Activated naive CD4-positive, alpha-beta T cell treated with anti-CD3 and anti-CD28 coated beads, Interleukin-2, amount 50 U/mL, for 72 hours (primary cell): ENCODE measurements around the gene AFAP1L2. TPM values are rescaled to one million over a fixed set of nuclear protein-coding genes. Genes with fewer than 3 reads are reported as not detected.
"Not testable (repeated sequence)": the region's sequence is repeated elsewhere in the genome, so short reads cannot be mapped to it uniquely, and the experiment has no call there.

Experiments
- ATAC-seq, 2 donors: fragments of 150-1000 bp; cut with Tn5 transposase; 2 replicates each; pipeline ENCODE4 v1.10.0; 2021; ENCODE audit warnings: mild to moderate bottlenecking in 2 of 2, moderate library complexity in 2 of 2
- DNase-seq, 2 donors: peaks; one replicate each; pipeline ENCODE4 v3.0.0; 2021 to 2022; ENCODE audit warnings: low spot score in 2 of 2
- H3K27ac Mint-ChIP-seq, 2 donors: one replicate each; pipeline ENCODE4 v1.8.0; 2022; ENCODE audit warnings: mild to moderate bottlenecking in 2 of 2, mixed read lengths in 2 of 2
- H3K36me3 Mint-ChIP-seq, 2 donors: one replicate each; pipeline ENCODE4 v1.8.0; 2022; ENCODE audit warnings: mixed read lengths in 2 of 2
- H3K9me3 Mint-ChIP-seq, 2 donors: one replicate each; pipeline ENCODE4 v1.8.0; 2022; ENCODE audit warnings: mixed read lengths in 2 of 2
- total RNA-seq, 2 donors: library from RNA; stranded (reverse); gene quantifications; one replicate each; pipeline ENCODE4 v1.2.3, GENCODE V29; 2022

Gene AFAP1L2
- total RNA-seq, 2 donors from 2014 or later: 0.98 to 2.7 TPM

DNA sequence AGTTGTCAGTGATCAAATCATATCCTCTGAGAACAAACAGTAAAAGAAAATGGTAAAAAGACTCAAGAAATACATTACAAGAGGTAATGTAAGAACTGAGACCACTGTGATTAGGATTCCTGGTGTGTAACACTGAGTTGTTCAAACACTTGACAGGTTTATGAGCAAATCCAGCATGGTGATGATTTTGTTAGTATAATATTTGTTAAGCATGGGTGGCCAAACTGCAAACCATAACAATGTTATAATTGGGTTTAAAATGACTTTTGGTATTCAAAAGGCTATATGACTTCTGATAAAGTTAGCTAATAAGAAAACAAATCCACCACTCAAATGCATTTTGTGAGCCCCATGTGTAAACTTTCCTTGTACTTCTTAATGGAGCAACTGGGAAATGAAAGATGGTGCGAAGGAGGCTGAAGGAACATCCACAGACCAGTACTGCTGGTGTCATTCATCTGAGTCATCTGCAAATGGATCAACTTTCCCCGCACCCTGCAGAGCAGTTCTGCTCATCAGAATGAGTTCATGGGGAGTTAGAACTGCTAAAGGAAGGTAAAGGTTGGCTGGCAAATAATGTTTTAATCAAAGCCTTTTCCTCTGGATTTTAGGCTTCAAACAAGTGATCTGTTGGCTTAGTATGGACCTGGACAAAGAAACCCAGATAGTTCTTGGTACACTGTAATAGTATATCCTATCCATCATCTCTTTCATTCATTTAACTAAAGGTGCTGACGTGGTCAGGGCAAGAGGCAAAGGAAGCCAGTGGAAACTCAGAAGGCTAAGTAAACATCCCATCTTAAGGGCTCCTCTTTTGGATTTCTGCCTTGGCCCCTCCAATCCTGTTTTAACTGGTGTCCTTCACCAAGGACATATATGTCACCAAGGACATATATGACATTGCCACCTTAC lies 45.0 kb downstream of the AFAP1L2 start:
- no peak for ATAC-seq
- Mint-ChIP-seq H3K9me3 (no peaks in the 10 kb centered on the region), H3K27ac (no peak overlapping the region), H3K36me3 (no peaks in the 10 kb centered on the region)
- DNase-seq: no peak

DNA sequence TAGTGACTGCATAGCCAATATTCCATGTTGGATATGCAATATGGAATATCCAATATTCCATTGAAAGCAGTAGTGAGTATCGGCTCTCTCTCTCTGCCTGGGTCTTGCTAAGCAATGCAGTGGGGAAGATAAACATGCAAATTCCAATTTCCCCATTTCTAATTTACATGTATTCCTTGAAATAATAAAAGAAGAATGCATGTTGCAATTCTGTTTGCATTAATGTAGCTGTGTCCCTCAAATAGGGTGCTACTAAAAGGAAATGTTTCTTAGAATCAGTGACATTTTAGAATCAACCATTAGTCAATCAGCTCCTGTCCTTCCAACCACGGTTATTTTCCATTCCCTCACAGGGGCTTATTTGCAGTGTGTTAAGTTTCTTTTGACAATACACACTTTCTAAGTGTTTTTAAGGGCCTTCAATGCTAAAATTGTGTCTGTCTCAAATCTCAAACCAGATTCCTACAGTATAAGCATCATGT lies 46.7 kb downstream of the AFAP1L2 start:
- no peaks in the 10 kb centered on the region for H3K9me3 Mint-ChIP-seq

DNA sequence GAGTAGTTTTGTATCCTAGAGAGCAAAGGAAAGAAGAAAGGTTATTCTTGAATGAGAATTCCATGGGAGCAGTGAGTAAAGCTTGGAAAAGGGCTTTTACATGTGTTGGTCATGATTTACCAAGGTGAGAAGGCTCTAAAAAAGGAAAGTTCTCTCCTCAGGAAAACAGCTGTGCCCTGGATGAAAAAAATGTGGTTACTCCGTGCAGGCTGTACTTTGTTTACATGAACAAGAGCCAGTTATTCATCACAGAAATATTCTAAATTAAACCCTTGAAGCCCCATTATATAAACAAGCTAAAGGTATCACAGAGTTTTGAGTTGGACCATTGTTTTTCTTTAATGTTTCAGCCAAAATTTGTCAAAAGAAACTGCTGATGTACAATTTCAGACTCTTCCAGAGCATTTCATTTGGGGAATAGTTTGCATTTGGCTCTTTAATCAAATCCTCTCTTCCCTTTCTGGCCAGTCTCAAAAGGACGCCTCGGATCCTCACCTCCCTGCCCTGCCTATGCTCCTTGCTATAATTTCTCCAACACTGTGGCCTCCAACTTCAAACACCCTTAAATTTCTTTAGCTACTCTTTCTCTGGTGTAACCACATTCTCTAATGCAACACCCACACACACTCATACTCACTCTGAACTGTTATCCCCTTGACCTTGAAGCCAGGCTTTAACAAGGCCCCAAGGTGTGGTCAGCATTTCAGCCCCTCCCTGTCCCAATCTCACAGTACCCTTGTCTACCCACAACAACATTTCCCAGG lies 47.4 kb downstream of the AFAP1L2 start:
- no peaks in the 10 kb centered on the region for H3K36me3 Mint-ChIP-seq
- no peak overlapping the region for H3K27ac Mint-ChIP-seq
- no peaks in the 10 kb centered on the region for H3K9me3 Mint-ChIP-seq
- ATAC-seq (no peak), DNase-seq (no peak)

More for the DNA sequence above, 46.7 kb downstream of the AFAP1L2 start:
- H3K36me3 Mint-ChIP-seq: no peaks in the 10 kb centered on the region
- no peak overlapping the region for H3K27ac Mint-ChIP-seq
- DNase-seq (no peak), ATAC-seq (no peak)

DNA sequence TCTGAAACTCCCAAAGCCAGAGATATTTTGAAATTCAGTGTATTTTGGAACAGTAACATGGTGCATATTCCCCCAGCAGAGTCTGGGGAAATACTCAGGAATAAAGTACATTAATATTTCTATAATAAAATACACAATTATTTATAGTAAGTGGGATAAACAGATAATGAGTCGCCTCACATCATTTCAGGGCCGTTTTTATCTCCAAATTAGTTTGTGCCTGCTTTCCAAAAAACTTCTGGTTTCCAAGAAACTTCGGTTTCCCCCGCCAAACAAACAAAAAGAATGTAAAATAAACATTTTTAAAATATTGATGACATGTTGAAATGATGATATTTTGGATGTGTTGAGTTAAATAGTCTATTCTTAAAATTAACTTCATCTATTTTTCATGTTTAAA lies 48.2 kb downstream of the AFAP1L2 start:
- Mint-ChIP-seq H3K36me3 (no peaks in the 10 kb centered on the region), H3K9me3 (no peaks in the 10 kb centered on the region), H3K27ac (no peak overlapping the region)
- ATAC-seq (no peak), DNase-seq (no peak)

DNA sequence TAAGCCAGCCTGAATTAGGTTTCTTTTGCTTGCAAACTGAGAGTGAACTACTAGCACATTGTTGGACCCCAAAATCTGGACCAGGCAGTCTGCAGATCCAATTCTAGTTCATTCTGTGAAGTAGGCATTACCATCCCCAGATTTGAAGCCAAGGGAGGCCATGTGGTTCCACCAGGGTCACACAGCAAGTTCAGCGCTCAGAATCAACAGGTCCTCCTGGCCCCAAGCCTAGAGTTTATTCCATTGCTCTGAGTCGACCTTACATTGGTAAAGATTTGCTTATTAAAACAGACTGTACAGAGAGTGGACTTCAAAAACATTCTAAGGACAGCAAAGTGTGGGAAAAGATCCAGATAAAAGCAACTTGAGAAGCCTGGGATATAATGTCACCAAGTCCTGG lies 50.9 kb downstream of the AFAP1L2 start:
- DNase-seq (no peak), ATAC-seq (no peak)
- H3K36me3 Mint-ChIP-seq: no peaks in the 10 kb centered on the region
- H3K9me3 Mint-ChIP-seq: no peaks in the 10 kb centered on the region
- H3K27ac Mint-ChIP-seq: no peak overlapping the region

DNA sequence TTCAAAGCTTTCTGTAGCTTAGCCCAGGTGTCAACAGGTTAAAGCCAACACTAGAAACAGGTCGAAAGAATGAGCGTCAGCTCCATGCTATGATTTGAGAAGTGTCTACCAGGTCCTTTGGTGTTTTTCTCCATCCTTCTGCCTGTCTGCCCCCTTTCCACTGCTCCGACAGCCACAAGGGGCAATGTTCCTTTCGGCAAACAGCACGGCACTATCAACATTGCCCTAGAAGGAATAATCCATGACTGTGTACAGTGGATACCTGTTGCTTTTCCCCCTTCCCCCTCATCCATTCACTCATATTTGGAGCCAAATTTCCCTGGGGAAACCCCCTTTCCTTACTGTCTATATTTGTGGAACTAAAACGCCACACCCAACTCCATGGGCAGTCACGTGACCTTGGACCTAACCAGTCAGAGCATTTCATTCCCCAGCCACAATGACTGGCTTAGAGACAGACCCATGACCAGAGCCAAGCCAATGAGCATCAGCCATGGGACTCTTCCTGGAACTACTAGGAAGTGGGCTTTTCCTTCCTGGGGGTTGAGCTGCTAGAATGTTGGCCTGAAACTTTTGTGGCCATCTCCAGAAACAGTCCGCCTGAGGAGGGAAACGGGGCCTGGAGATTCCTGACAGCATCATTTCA lies 51.5 kb downstream of the AFAP1L2 start:
- Mint-ChIP-seq H3K9me3 (no peaks in the 10 kb centered on the region), H3K36me3 (no peaks in the 10 kb centered on the region), H3K27ac (no peak overlapping the region)
- DNase-seq (no peak), ATAC-seq (peak in 1 of 2 donors; percentile 14)

DNA sequence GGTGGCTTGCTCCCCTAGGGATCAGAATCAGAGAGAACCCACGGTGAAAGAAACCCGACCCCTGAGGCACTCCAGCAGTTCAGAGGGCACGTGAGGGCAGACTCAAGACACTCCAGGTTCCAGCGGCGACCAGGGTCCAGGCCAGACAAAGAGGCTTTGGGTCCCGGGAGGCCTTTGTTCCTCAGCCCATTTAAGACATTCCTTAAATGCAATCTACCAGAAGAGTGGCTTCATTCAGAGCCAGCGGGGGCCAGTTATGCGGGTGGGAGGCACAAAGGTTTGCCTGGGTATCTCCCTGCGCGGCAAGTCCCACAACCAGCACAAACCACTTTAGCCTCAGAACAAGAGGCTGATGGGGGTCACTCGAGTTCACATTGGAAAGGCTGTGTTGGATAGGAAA lies 53.6 kb downstream of the AFAP1L2 start:
- DNase-seq (no peak), ATAC-seq (no peak)
- Mint-ChIP-seq H3K27ac (peak overlapping the region in 1 of 2 donors; percentile 55), H3K36me3 (no peaks in the 10 kb centered on the region), H3K9me3 (no peaks in the 10 kb centered on the region)

DNA sequence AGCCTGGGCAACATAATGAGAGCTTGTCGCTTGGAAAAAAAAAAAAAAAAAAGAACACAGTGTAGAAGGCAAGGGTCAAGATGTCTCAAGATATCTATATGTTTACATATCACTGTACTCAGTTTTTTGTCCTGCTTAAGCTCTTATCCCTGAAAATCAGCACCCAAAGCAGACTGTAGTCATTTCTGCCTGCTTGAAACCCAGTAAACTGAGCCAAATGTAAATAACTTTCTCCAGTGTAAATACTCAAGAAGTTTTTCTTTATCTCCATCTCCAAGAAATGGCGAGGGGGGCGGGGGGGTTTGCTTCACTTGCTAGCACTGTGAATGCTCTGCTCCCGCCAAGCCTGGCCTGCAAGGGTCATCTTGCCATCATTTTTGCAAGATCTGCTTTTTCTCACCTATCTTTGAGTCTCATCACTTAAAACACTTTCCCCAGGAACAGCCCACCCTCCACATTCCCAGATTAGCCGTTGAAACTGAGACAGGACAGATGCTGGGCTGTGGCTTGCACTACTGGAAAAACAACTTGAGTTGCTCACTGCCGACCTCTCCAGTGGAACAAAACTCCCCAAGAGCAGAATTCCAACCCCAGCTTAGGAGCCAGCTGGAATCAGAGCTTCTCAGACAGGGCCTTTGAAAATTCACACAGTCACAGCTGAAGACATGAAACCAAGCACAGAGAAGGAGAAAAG lies 54.6 kb downstream of the AFAP1L2 start:
- Mint-ChIP-seq H3K27ac (no peak overlapping the region), H3K36me3 (no peaks in the 10 kb centered on the region), H3K9me3 (no peaks in the 10 kb centered on the region)
- DNase-seq (no peak), ATAC-seq (no peak)

DNA sequence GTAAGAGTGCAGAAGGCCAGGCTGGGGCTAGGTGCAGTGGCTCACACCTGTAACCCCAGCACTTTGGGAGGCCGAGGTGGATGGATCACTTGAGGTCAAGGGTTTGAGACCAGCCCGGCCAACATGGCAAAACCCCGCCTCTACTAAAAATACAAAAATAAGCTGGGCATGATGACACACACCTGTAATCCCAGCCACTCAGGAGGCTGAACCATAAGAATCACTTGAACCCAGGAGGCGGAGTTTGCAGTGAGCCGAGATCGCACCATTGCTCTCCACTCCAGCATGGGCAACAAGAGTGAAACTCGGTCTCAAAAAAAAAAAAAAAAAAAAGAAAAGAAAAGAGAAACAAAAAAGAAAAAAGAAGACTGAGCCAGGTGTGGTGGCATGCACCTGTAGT lies 55.2 kb downstream of the AFAP1L2 start:
- not testable (repeated sequence) for DNase-seq, H3K36me3 Mint-ChIP-seq, ATAC-seq, H3K9me3 Mint-ChIP-seq, H3K27ac Mint-ChIP-seq

DNA sequence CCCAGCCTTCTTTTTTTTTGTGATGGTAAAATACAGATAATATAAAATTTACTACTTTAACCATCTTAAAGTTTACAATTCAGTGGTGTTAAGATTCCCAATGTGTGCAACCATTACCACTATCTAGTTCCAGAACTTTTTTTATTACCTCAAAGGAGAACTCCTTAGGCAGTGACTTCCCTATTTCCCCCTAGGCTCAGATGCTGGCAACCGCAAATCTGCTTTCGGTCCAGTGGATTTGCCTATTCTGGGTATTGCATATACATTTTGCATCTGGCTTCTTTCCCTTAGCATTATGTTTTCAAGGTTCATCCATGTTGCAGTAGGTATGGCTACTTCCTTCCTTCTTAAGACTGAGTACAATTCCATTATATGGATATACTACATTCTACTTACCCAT lies 56.5 kb downstream of the AFAP1L2 start:
- DNase-seq (no peak), ATAC-seq (no peak)
- Mint-ChIP-seq H3K9me3 (no peaks in the 10 kb centered on the region), H3K36me3 (no peaks in the 10 kb centered on the region), H3K27ac (no peak overlapping the region)

DNA sequence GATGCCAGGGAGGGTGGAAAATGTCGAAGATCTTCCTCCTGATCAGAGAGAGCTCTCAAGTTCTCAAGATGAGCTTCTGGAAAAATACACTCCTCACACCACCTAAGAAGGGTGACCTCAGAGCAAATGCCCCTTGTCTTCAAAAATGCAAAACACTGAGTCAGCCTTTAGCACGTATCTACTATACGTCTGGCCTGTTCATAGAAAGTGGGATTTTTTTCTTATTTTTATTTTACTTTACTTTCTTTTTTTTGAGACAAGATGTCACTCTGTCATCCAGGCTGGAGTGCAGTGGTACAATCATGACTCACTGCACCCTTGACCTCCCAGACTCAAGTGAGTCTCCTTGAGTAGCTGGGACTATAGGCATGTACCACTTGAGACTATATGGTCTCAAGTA lies 57.1 kb downstream of the AFAP1L2 start:
- no peaks in the 10 kb centered on the region for H3K9me3 Mint-ChIP-seq
- ATAC-seq (peak in 1 of 2 donors; percentile 28), DNase-seq (no peak)
- H3K36me3 Mint-ChIP-seq: no peaks in the 10 kb centered on the region
- no peak overlapping the region for H3K27ac Mint-ChIP-seq

DNA sequence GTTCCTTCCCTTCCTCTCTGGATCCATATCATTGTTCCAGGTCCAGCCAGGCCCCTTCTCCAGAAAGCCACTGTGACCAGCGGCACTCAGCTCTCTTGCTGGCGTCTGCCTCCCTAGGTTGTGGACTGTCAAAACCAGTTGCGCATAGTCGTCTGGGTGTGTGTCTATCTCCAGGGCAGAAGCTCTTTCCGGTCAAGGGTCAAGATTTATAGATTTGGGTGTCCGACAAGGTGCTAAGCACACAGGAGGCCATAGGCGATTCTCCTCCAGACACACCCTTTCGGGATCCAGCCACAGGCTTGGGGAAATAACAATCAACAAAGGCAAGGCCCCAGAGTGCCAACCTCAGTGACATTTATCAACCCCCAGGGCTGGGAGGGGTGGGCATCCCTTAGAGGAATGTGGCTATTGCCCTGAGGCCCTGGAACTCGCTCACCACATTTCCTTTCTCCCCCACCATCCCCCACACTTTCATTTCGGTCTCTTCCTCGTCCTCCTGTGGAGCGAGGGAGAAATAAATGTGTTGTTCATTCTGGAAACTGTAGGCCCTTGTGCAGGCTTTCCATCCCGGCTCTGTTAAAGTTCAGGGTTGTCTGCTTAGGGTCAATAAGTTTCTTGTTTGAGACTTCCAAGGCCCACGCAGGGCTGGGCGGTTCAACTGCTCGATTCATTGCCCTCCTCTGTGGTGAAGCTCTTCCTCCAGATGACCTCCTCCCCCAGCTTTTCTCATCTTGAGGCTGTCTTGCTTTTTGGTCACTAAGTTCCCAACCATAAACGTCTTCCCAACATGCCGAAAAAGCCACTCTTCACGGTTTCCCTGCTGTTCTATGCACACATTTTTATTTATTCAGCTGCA lies 57.9 kb downstream of the AFAP1L2 start:
- H3K9me3 Mint-ChIP-seq: no peaks in the 10 kb centered on the region
- H3K27ac Mint-ChIP-seq: no peak overlapping the region
- no peaks in the 10 kb centered on the region for H3K36me3 Mint-ChIP-seq
- ATAC-seq (no peak), DNase-seq (no peak)

DNA sequence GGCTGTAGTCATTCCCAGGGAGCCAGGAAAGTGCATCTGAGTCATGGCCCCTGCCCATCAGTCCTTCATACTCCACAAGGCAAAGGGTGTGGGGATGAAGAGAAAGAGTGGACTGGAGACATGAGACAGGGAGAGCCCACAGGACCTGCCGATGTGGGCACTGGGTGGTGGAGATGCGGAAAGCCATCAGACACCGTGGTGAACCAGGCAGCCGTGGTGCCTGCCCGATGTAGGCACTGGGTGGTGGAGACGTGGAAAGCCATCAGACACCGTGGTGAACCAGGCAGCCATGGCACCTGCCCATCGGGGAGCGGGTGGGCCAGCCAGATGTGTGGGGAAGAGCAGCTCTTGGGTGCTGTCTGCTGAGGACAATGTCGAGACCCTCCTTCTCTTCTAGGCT lies 58.6 kb downstream of the AFAP1L2 start:
- no peaks in the 10 kb centered on the region for H3K36me3 Mint-ChIP-seq
- ATAC-seq: no peak
- H3K9me3 Mint-ChIP-seq: no peaks in the 10 kb centered on the region
- DNase-seq: no peak
- no peak overlapping the region for H3K27ac Mint-ChIP-seq

DNA sequence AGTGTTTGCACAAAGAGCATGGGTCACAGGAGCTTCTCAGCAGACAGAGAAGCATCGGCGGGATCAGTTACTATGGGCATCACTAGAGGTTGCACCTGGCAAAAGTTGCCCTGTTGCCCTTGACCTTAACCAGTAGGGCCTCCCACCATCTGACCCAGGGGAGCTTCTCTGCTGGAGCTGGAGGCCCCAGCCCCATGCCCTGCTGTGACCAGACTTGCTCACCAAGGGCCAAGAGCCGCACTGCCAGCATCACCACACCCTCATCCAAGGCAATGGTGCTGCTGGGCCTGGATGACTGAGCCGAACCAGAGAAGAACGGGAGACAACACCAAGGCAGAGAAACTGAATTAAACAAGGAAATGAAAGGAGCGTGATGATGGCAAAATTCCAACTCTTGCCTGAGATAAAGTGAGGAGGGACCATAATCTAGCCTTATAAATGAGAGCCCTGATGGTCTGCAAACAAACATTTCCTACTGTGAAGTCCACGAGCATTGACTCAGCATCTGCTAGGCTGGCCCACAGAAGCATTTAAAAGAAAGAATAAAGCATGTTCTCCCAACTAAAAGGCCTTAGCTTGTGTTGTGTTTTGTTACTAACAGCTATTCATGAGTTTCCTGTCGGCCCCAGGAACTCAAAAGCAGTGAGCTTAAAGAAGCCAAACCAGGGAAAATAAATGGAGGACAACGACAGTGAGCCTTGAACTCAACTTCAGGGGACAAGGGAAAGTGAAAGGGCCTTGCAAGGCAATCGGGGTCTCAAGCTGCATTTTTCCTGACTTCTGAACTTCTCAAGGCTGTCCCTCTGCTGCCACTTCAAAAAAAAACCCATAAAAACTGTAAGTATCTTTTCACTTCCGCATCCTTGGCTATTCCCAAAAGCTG lies 60.4 kb downstream of the AFAP1L2 start:
- no peak for ATAC-seq
- no peak overlapping the region for H3K27ac Mint-ChIP-seq
- H3K36me3 Mint-ChIP-seq: no peaks in the 10 kb centered on the region
- no peak for DNase-seq
- H3K9me3 Mint-ChIP-seq: no peaks in the 10 kb centered on the region

DNA sequence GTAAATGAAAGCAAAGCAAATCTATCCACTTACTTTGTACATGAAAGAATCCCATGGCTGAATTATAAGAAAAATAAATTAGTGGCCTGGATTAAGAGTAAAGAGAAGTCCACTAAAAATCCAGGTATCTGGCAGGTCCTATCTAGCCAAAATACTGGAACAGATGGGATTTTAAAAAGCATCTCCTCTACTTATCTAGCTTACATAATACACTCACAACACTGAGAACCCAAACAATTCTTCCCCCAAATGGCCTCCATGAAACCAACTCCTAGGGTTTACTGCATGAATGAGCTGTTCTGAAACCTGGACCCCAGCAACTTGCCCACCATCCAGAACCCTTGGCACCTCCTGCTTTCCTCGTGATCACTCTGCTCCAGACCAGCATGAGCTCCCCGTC lies 61.3 kb downstream of the AFAP1L2 start:
- H3K36me3 Mint-ChIP-seq: no peaks in the 10 kb centered on the region
- H3K9me3 Mint-ChIP-seq: no peaks in the 10 kb centered on the region
- no peak for DNase-seq
- H3K27ac Mint-ChIP-seq: no peak overlapping the region
- no peak for ATAC-seq
